ENCODE data around the gene METTL8.

DNA sequence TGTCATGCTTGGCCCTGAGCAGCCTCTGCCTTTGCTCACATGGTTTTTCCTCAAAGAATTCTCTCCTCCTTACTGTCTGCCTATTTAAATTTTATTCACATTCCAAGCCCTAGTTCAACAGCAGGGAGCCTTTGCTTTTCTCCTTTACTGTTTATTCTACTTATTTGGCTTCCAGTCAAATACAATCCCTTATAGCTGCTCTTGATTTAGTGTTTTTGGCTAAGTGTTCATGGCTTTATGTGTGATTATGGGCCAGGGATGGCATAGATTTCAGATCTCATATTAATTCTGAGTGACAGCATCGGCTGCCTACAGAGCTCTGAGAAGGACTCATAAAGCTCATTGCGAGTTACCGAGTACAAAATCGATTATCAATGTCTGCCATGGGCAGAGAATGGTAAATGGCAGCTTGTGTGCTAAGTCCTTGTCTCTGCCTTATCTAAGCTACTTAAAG lies 106.7 kb downstream of the METTL8 start:
- TF ChIP-seq, protein P1, sequence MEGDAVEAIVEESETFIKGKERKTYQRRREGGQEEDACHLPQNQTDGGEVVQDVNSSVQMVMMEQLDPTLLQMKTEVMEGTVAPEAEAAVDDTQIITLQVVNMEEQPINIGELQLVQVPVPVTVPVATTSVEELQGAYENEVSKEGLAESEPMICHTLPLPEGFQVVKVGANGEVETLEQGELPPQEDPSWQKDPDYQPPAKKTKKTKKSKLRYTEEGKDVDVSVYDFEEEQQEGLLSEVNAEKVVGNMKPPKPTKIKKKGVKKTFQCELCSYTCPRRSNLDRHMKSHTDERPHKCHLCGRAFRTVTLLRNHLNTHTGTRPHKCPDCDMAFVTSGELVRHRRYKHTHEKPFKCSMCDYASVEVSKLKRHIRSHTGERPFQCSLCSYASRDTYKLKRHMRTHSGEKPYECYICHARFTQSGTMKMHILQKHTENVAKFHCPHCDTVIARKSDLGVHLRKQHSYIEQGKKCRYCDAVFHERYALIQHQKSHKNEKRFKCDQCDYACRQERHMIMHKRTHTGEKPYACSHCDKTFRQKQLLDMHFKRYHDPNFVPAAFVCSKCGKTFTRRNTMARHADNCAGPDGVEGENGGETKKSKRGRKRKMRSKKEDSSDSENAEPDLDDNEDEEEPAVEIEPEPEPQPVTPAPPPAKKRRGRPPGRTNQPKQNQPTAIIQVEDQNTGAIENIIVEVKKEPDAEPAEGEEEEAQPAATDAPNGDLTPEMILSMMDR (IDR thresholded peaks at IDR 0.05; ENCODE audit: poor library complexity): no peak
- no peak for TF ChIP-seq EZH2 (IDR thresholded peaks at IDR 0.05; ENCODE audit: borderline replicate concordance)
